DND-41 (cell line): Measurements from ENCODE around the gene AUTS2.

Experiments used
- ATAC-seq: fragments of 200-7000 bp; cut with Tn5 transposase; 3 replicates; pipeline ENCODE4 v1.9.1; 2021; ENCODE audit warnings: low read depth; ENCODE audit not compliant: insufficient read depth
- DNase-seq: peaks from one replicate; pipeline ENCODE4 v3.0.0-alpha.2; 2020
- H2AFZ ChIP-seq: 2 replicates; pipeline ENCODE4 v1.6.0; 2012; ENCODE audit warnings: low read depth, low read length
- H3K27ac ChIP-seq: 2 replicates; pipeline ENCODE4 v1.5.1; 2012; ENCODE audit warnings: low read length, inconsistent platforms
- H3K27me3 ChIP-seq: fragments of 200-600 bp; sonication (generic); 2 replicates; pipeline ENCODE4 v1.6.0; 2012; ENCODE audit warnings: low read length, mild to moderate bottlenecking, inconsistent platforms; ENCODE audit not compliant: insufficient read depth, poor library complexity
- H3K36me3 ChIP-seq: 2 replicates; pipeline ENCODE4 v1.5.1; 2012; ENCODE audit warnings: low read length, inconsistent platforms; ENCODE audit not compliant: insufficient read depth
- H3K4me1 ChIP-seq: 2 replicates; pipeline ENCODE4 v1.5.1; 2012; ENCODE audit warnings: mild to moderate bottlenecking, low read length; ENCODE audit not compliant: insufficient read depth
- H3K4me2 ChIP-seq: 2 replicates; pipeline ENCODE4 v1.6.0; 2012; ENCODE audit warnings: mild to moderate bottlenecking, moderate library complexity, low read length, inconsistent platforms; ENCODE audit not compliant: insufficient read depth
- H3K4me3 ChIP-seq, 2 experiments: fragments of 200-600 bp in 1 of 2; shearing (Covaris generic) in 1 of 2; 2 replicates each; pipeline ENCODE4 v1.5.1; 2012 to 2016; ENCODE audit warnings: inconsistent platforms in 2 of 2, low read length in 2 of 2, mild to moderate bottlenecking in 2 of 2, low read depth in 1 of 2, moderate library complexity in 1 of 2
- H3K79me2 ChIP-seq: 2 replicates; pipeline ENCODE4 v1.6.0; 2012; ENCODE audit warnings: low read length, inconsistent platforms; ENCODE audit not compliant: insufficient read depth
- H3K9ac ChIP-seq: 2 replicates; pipeline ENCODE4 v1.6.0; 2012; ENCODE audit warnings: low read depth, mild to moderate bottlenecking, inconsistent platforms, low read length, moderate library complexity
- H3K9me3 ChIP-seq: 2 replicates; pipeline ENCODE4 v1.5.1; 2012; ENCODE audit warnings: low read length, moderate library complexity, mild to moderate bottlenecking, inconsistent platforms; ENCODE audit not compliant: insufficient read depth, severe bottlenecking
- H4K20me1 ChIP-seq: 2 replicates; pipeline ENCODE4 v1.6.0; 2012; ENCODE audit warnings: low read length; ENCODE audit not compliant: insufficient read depth
- EZH2 ChIP-seq: IDR thresholded peaks from 3 replicates; pipeline ENCODE4 v1.6.1; 2012; ENCODE audit warnings: borderline replicate concordance, low read depth, mild to moderate bottlenecking, moderate library complexity, low read length, inconsistent platforms; ENCODE audit not compliant: severe bottlenecking
- TF ChIP-seq, protein P1 (sequence below): IDR thresholded peaks from 2 replicates; pipeline ENCODE4 v1.5.1; 2012; ENCODE audit warnings: borderline replicate concordance, low read length, moderate library complexity, mild to moderate bottlenecking; ENCODE audit not compliant: poor library complexity, severe bottlenecking; ENCODE audit errors: extremely low read depth

AUTS2 gene

GRCh38 chr7:70347463-70348254 is 749.4 kb downstream of the AUTS2 start:
- H2AFZ ChIP-seq: no peak overlapping the region
- no peaks in the 10 kb centered on the region for H4K20me1 ChIP-seq
- H3K4me1 ChIP-seq: no peaks in the 10 kb centered on the region
- no peak for ATAC-seq
- no peak for DNase-seq
- H3K27me3 ChIP-seq: no peaks in the 10 kb centered on the region
- no peaks in the 10 kb centered on the region for H3K9me3 ChIP-seq
- no peak overlapping the region for H3K9ac ChIP-seq
- TF ChIP-seq EZH2: no peak
- TF ChIP-seq, protein P1, sequence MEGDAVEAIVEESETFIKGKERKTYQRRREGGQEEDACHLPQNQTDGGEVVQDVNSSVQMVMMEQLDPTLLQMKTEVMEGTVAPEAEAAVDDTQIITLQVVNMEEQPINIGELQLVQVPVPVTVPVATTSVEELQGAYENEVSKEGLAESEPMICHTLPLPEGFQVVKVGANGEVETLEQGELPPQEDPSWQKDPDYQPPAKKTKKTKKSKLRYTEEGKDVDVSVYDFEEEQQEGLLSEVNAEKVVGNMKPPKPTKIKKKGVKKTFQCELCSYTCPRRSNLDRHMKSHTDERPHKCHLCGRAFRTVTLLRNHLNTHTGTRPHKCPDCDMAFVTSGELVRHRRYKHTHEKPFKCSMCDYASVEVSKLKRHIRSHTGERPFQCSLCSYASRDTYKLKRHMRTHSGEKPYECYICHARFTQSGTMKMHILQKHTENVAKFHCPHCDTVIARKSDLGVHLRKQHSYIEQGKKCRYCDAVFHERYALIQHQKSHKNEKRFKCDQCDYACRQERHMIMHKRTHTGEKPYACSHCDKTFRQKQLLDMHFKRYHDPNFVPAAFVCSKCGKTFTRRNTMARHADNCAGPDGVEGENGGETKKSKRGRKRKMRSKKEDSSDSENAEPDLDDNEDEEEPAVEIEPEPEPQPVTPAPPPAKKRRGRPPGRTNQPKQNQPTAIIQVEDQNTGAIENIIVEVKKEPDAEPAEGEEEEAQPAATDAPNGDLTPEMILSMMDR: no peak
- H3K4me3 ChIP-seq: no peak overlapping the region
- no peaks in the 10 kb centered on the region for H3K36me3 ChIP-seq
- no peak overlapping the region for H3K4me2 ChIP-seq
- no peaks in the 10 kb centered on the region for H3K79me2 ChIP-seq
- H3K27ac ChIP-seq: no peak overlapping the region

DNA sequence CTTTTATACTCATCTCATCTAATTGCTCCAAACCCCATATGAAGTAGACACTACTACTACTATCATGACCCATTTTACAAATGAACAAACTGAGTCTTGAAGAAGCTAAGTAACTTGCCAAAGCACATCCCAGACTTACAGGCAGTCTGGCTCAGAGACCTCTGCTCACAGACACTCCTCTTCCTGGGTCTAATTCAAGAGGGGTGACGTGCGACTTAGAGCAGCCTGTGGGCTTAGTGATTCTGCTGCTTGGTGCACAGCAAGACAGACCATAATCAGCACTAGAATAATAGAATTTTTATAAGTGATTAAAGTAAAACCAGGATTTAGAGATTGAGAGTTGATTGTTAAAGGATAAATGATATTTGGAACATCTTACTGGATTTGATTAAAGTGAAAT is 750.8 kb downstream of the AUTS2 start:
- H3K9ac ChIP-seq: no peak overlapping the region
- H3K9me3 ChIP-seq: no peaks in the 10 kb centered on the region
- H2AFZ ChIP-seq: no peak overlapping the region
- no peaks in the 10 kb centered on the region for H4K20me1 ChIP-seq
- no peaks in the 10 kb centered on the region for H3K36me3 ChIP-seq
- H3K4me3 ChIP-seq: no peak overlapping the region
- no peak overlapping the region for H3K4me2 ChIP-seq
- ATAC-seq (no peak), DNase-seq (no peak)
- no peaks in the 10 kb centered on the region for H3K79me2 ChIP-seq
- no peaks in the 10 kb centered on the region for H3K27me3 ChIP-seq
- 0 out of 2 replicates have a peak, but pooled peaks cover 2% of the 10 kb centered on the region for H3K4me1 ChIP-seq
- TF ChIP-seq, protein P1: no peak
- no peak for TF ChIP-seq EZH2
- no peak overlapping the region for H3K27ac ChIP-seq

DNA sequence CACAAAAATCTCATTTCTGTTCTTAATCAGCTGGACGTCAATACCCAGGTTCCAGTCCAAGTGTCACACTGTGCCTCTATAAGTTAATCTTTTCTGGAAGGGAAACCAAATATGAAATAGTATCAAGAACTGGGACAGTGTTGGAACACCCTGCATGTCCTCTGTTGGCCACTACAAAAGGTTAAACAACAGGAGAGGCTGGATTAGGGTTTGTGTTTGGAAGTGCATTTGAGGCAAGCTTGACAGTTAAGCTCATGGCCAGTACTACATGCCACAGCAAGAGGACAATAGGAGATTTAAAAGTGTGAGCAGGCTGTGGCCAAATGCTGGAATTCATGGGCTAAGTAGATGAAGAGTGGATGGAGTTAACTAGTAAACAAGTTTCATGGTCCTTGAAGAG is 751.5 kb downstream of the AUTS2 start:
- Histone ChIP-seq H3K4me1 (peaks cover 10% of the 10 kb centered on the region), H3K36me3 (no peaks in the 10 kb centered on the region), H3K4me2 (no peak overlapping the region), H2AFZ (no peak overlapping the region), H4K20me1 (no peaks in the 10 kb centered on the region), H3K9ac (no peak overlapping the region), H3K27me3 (no peaks in the 10 kb centered on the region), H3K79me2 (no peaks in the 10 kb centered on the region), H3K4me3 (no peak overlapping the region), H3K27ac (no peak overlapping the region), H3K9me3 (no peaks in the 10 kb centered on the region)
- DNase-seq (no peak), ATAC-seq (no peak)
- TF ChIP-seq EZH2: no peak
- TF ChIP-seq, protein P1: no peak
